NCI-H82 (cell line): ENCODE data around the gene FCAMR.

ENCODE experiments used
- DNase-seq: peaks from one replicate; lab custom pipeline; 2025; lab: John Stamatoyannopoulos, UW

The FCAMR gene

GRCh38 chr1:206970446-206970845 lies at the start of gene FCAMR:
Gene FCAMR, minus strand, starts transcription at chr1:206970460. Its CDS starts 335 bp downstream, at chr1:206970125.
- DNase-seq: no peak

GRCh38 chr1:207019661-207020060 lies 49.4 kb upstream of the FCAMR start:
- no peak for DNase-seq

GRCh38 chr1:207019161-207019560 lies 48.9 kb upstream of the FCAMR start:
- no peak for DNase-seq

- no peak for DNase-seq
These were observed 48.4 kb upstream of the FCAMR start for GRCh38 chr1:207018707-207019106.

GRCh38 chr1:207017615-207018559 lies 47.6 kb upstream of the FCAMR start:
- DNase-seq: no peak

- no peak for DNase-seq
These were observed 45.5 kb upstream of the FCAMR start for GRCh38 chr1:207015791-207016190.

GRCh38 chr1:207014728-207015127 lies 44.5 kb upstream of the FCAMR start:
- no peak for DNase-seq

GRCh38 chr1:207013321-207014085 lies 43.2 kb upstream of the FCAMR start:
- DNase-seq: no peak

- DNase-seq: no peak
These were observed 40.5 kb upstream of the FCAMR start for GRCh38 chr1:207010726-207011125.

- no peak for DNase-seq
These were observed 39.7 kb upstream of the FCAMR start for GRCh38 chr1:207009945-207010344.

GRCh38 chr1:207009182-207009850 lies 39.1 kb upstream of the FCAMR start:
- no peak for DNase-seq

GRCh38 chr1:207007352-207008033 lies 37.2 kb upstream of the FCAMR start:
- DNase-seq: no peak

GRCh38 chr1:207006914-207007313 lies 36.7 kb upstream of the FCAMR start:
- DNase-seq: no peak

GRCh38 chr1:207006083-207006482 lies 35.8 kb upstream of the FCAMR start:
- no peak for DNase-seq

GRCh38 chr1:207004931-207005830 lies 34.9 kb upstream of the FCAMR start:
- DNase-seq: peak; percentile 81

GRCh38 chr1:207003210-207003609 lies 33.0 kb upstream of the FCAMR start:
- no peak for DNase-seq

- DNase-seq: no peak
These were observed 32.5 kb upstream of the FCAMR start for GRCh38 chr1:207002724-207003146.

- no peak for DNase-seq
These were observed 31.4 kb upstream of the FCAMR start for GRCh38 chr1:207001492-207002245.

GRCh38 chr1:207000651-207001291 lies 30.5 kb upstream of the FCAMR start:
- DNase-seq: no peak
